H1 (cell line): ENCODE results near the gene OMA1. TPM values are rescaled to one million over a fixed set of nuclear protein-coding genes. Genes with fewer than 3 reads are reported as not detected.

Experiments used
- CTCF ChIA-PET: fragments of 300-600 bp; sonication (Branson Sonifier 250); formaldehyde crosslinking; loops from one replicate; lab custom pipeline; 2021; ENCODE audit not compliant: partially characterized antibody; lab: Charles Lee
- POLR2A ChIA-PET: fragments of 300-600 bp; sonication (Branson Sonifier 250); formaldehyde crosslinking; loops from one replicate; lab custom pipeline; 2021; ENCODE audit warnings: inconsistent platforms; ENCODE audit not compliant: partially characterized antibody; lab: Charles Lee
- DNase-seq, 2 experiments: peaks; one replicate each; pipeline versions ENCODE4 v3.0.0 to v3.0.0-alpha.2; 2010 to 2022; ENCODE audit warnings: low spot score in 2 of 2, low read depth in 1 of 2, mixed read lengths in 1 of 2
- FAIRE-seq: peaks from 2 replicates; lab custom pipeline; 2011; peaks lifted over from hg19 to GRCh38; lab: Jason Lieb, UNC
- H2AFZ ChIP-seq: 2 replicates; pipeline ENCODE4 v1.8.1; 2012; ENCODE audit warnings: low read length, inconsistent platforms
- H2AK5ac ChIP-seq: 2 replicates; pipeline ENCODE4 v1.6.1; 2013; ENCODE audit warnings: low read depth, low read length
- H2BK120ac ChIP-seq: replicated peaks from 2 replicates; pipeline ENCODE3; 2013; ENCODE audit warnings: low read depth, low read length, inconsistent platforms
- H2BK12ac ChIP-seq: 2 replicates; pipeline ENCODE4 v1.6.1; 2013; ENCODE audit warnings: low read depth, low read length
- H2BK15ac ChIP-seq: 2 replicates; pipeline ENCODE4 v1.6.1; 2013; ENCODE audit warnings: low read length
- H2BK20ac ChIP-seq: 2 replicates; pipeline ENCODE4 v1.6.1; 2013; ENCODE audit warnings: low read length
- H2BK5ac ChIP-seq: 2 replicates; pipeline ENCODE4 v1.6.1; 2013; ENCODE audit warnings: low read depth, low read length
- H3K14ac ChIP-seq: 2 replicates; pipeline ENCODE4 v1.6.1; 2013; ENCODE audit warnings: inconsistent platforms; ENCODE audit not compliant: insufficient read length
- H3K18ac ChIP-seq: 2 replicates; pipeline ENCODE4 v1.6.1; 2013; ENCODE audit warnings: low read length; ENCODE audit errors: extremely low read depth
- H3K23ac ChIP-seq: 2 replicates; pipeline ENCODE4 v1.6.1; 2013; ENCODE audit warnings: inconsistent platforms; ENCODE audit not compliant: insufficient read length
- H3K23me2 ChIP-seq: 2 replicates; pipeline ENCODE4 v1.6.1; 2013; ENCODE audit warnings: low read depth, low read length
- H3K27ac ChIP-seq: 2 replicates; pipeline ENCODE4 v1.6.1; 2011; ENCODE audit warnings: low read depth, low read length, inconsistent platforms
- H3K27me3 ChIP-seq, 4 experiments: replicated peaks in 1 of 4; 1 replicate in 1 of 4; 2 replicates in 3 of 4; pipeline versions ENCODE4 v1.6.1 to v1.8.1; 2011 to 2013; ENCODE audit warnings: low read length in 3 of 4, mild to moderate bottlenecking in 3 of 4, inconsistent platforms in 2 of 4, mixed read lengths in 2 of 4, moderate library complexity in 1 of 4; ENCODE audit not compliant: control insufficient read depth in 3 of 4, insufficient read depth in 3 of 4; ENCODE audit errors: extremely low read depth in 1 of 4
- H3K36me3 ChIP-seq, 4 experiments: 2 replicates each; pipeline versions ENCODE4 v1.6.1 to v1.8.1; 2011 to 2013; ENCODE audit warnings: mild to moderate bottlenecking in 4 of 4, low read length in 3 of 4, moderate library complexity in 2 of 4, control low read depth in 1 of 4, inconsistent platforms in 1 of 4; ENCODE audit not compliant: insufficient read depth in 4 of 4, control insufficient read depth in 2 of 4
- H3K4ac ChIP-seq: replicated peaks from 2 replicates; pipeline ENCODE3; 2013; ENCODE audit warnings: low read length, low read depth, mixed read lengths, inconsistent platforms; ENCODE audit not compliant: insufficient read length
- H3K4me1 ChIP-seq, 4 experiments: replicated peaks in 1 of 4; 1 replicate in 1 of 4; 2 replicates in 3 of 4; pipeline versions ENCODE4 v1.6.1 to v1.8.1; 2011 to 2013; ENCODE audit warnings: low read length in 3 of 4, inconsistent platforms in 2 of 4, mixed read lengths in 1 of 4; ENCODE audit not compliant: insufficient read depth in 4 of 4, control insufficient read depth in 3 of 4
- H3K4me2 ChIP-seq, 2 experiments: 2 replicates each; pipeline versions ENCODE4 v1.6.1 to v1.8.1; 2011 to 2013; ENCODE audit warnings: low read depth in 2 of 2, low read length in 2 of 2, control low read depth in 1 of 2, inconsistent platforms in 1 of 2, mild to moderate bottlenecking in 1 of 2; ENCODE audit not compliant: insufficient read depth in 1 of 2
- H3K4me3 ChIP-seq, 4 experiments: fragments of 200-600, 300-600 bp in 1 of 4; sonication (generic), shearing (Covaris generic), sonication (Bioruptor Twin) in 1 of 4; 2 replicates each; pipeline versions ENCODE4 v1.5.1 to v1.8.1; 2011 to 2016; ENCODE audit warnings: low read length in 4 of 4, low read depth in 3 of 4, control low read depth in 2 of 4, inconsistent platforms in 2 of 4, mild to moderate bottlenecking in 2 of 4, mixed read lengths in 1 of 4, moderate library complexity in 1 of 4; ENCODE audit not compliant: insufficient read depth in 2 of 4; ENCODE audit errors: extremely low read depth in 1 of 4
- H3K56ac ChIP-seq: replicated peaks from 2 replicates; pipeline ENCODE3; 2013; ENCODE audit warnings: low read depth, mild to moderate bottlenecking, mixed read lengths, low read length, inconsistent platforms; ENCODE audit not compliant: insufficient read length
- H3K79me1 ChIP-seq: 2 replicates; pipeline ENCODE4 v1.6.1; 2013; ENCODE audit warnings: low read depth, low read length, control low read depth
- H3K79me2 ChIP-seq, 2 experiments: 2 replicates each; pipeline versions ENCODE4 v1.6.1 to v1.8.1; 2012 to 2013; ENCODE audit warnings: low read length in 2 of 2, mild to moderate bottlenecking in 2 of 2, inconsistent platforms in 1 of 2; ENCODE audit not compliant: insufficient read depth in 2 of 2, control insufficient read depth in 1 of 2
- H3K9ac ChIP-seq, 4 experiments: replicated peaks in 1 of 4; 1 replicate in 1 of 4; 2 replicates in 3 of 4; pipeline versions ENCODE4 v1.6.1 to v1.8.1; 2011 to 2013; ENCODE audit warnings: low read depth in 3 of 4, low read length in 3 of 4, control low read depth in 2 of 4, mild to moderate bottlenecking in 2 of 4, moderate library complexity in 2 of 4, inconsistent platforms in 1 of 4; ENCODE audit errors: extremely low read depth in 1 of 4
- H3K9me3 ChIP-seq, 2 experiments: 2 replicates each; pipeline versions ENCODE4 v1.6.1 to v1.8.1; 2012 to 2013; ENCODE audit warnings: mild to moderate bottlenecking in 2 of 2, moderate library complexity in 2 of 2, control low read depth in 1 of 2, inconsistent platforms in 1 of 2, low read depth in 1 of 2, low read length in 1 of 2, mixed read lengths in 1 of 2; ENCODE audit not compliant: insufficient read depth in 2 of 2
- H4K20me1 ChIP-seq, 2 experiments: replicated peaks in 1 of 2; 2 replicates each; pipeline versions ENCODE3 to v1.8.1; 2011 to 2013; ENCODE audit warnings: inconsistent platforms in 2 of 2, low read length in 2 of 2, mild to moderate bottlenecking in 1 of 2; ENCODE audit not compliant: insufficient read depth in 2 of 2, control insufficient read depth in 1 of 2
- H4K5ac ChIP-seq: 2 replicates; pipeline ENCODE4 v1.6.1; 2013; ENCODE audit warnings: low read length, low read depth, mixed read lengths, inconsistent platforms; ENCODE audit not compliant: insufficient read length
- H4K8ac ChIP-seq: 2 replicates; pipeline ENCODE4 v1.8.0; 2013; ENCODE audit warnings: mild to moderate bottlenecking, moderate library complexity, low read length, inconsistent platforms; ENCODE audit not compliant: insufficient read depth; ENCODE audit errors: extremely low read depth
- H4K91ac ChIP-seq: replicated peaks from 2 replicates; pipeline ENCODE3; 2013; ENCODE audit warnings: low read length, mixed read lengths, inconsistent platforms; ENCODE audit not compliant: insufficient read length
- ASH2L ChIP-seq: fragments of 200-600, 300-600 bp; sonication (generic); IDR thresholded peaks from one replicate; pipeline ENCODE4 v1.7.1; 2017; ENCODE audit warnings: low read length
- CBX5 ChIP-seq: fragments of 300-800, 300-1000 bp; sonication (generic); IDR thresholded peaks from 2 replicates; pipeline ENCODE4 v1.7.1; 2016; ENCODE audit warnings: antibody characterized with exemption, low read length, low read depth
- EP300 ChIP-seq, 2 experiments: IDR thresholded peaks; 1 replicate in 1 of 2; 2 replicates in 1 of 2; pipeline ENCODE4 v1.6.1; 2011 to 2012; ENCODE audit warnings: low read depth in 2 of 2, low read length in 2 of 2, mild to moderate bottlenecking in 2 of 2, borderline replicate concordance in 1 of 2, inconsistent platforms in 1 of 2, moderate library complexity in 1 of 2
- KDM1A ChIP-seq: fragments of 200-600, 300-600 bp; sonication (generic); IDR thresholded peaks from 2 replicates; pipeline ENCODE4 v1.7.1; 2016; ENCODE audit warnings: mild to moderate bottlenecking, low read length, borderline replicate concordance
- RAD21 ChIP-seq, 2 experiments: IDR thresholded peaks in 1 of 2; conservative IDR thresholded peaks in 1 of 2; 2 replicates each; pipeline ENCODE4 v1.6.1; 2011; ENCODE audit warnings: low read depth in 2 of 2, low read length in 2 of 2, improper control_type of control experiment in 1 of 2, inconsistent platforms in 1 of 2, mild to moderate bottlenecking in 1 of 2, moderate library complexity in 1 of 2
- SIX5 ChIP-seq: IDR thresholded peaks from 2 replicates; pipeline ENCODE4 v1.6.1; 2011; ENCODE audit warnings: mild to moderate bottlenecking, low read depth, low read length
- SP1 ChIP-seq: IDR thresholded peaks from 2 replicates; pipeline ENCODE4 v1.6.1; 2011; ENCODE audit warnings: low read depth, low read length
- WGBS, 2 experiments: shearing (Covaris generic) in 1 of 2; methylation state at CpG; one replicate each; pipeline versions ENCODE4 v1.1.6 to v1.1.7; 2013 to 2015; ENCODE audit warnings: low lambda C conversion rate in 2 of 2, mixed read lengths in 2 of 2, inconsistent platforms in 1 of 2, low coverage in 1 of 2, missing lambda C conversion rate in 1 of 2; ENCODE audit not compliant: insufficient replicate concordance in 2 of 2, insufficient coverage in 1 of 2, insufficient read length in 1 of 2; ENCODE audit errors: extremely low coverage in 1 of 2, missing lambda C conversion rate in 1 of 2; 5-methylcytosine and 5-hydroxymethylcytosine counted together
- polyA plus RNA-seq, 7 experiments: library from polyadenylated mRNA; depleted of rRNA in 3 of 7; stranded (reverse) in 5 of 7; unstranded in 2 of 7; fragments of >200 nt in 5 of 7; fragments of 200-250 nt in 2 of 7; gene quantifications; 1 replicate in 5 of 7; 2 replicates in 1 of 7; 4 replicates in 1 of 7; pipeline versions ENCODE4 v1.2.1 to v1.2.3, GENCODE V29; 2011 to 2013; ENCODE audit warnings: missing spikeins in 2 of 7, mixed read lengths in 2 of 7
- total RNA-seq: library from RNA; stranded (reverse); fragmentation: NEBNext Ultra II Directional; extraction: Animal tissue kit (Norgen Biotek cat#: 25700); gene quantifications from 2 replicates; pipeline ENCODE4 v1.2.1, GENCODE V29; 2021

The OMA1 gene
- total and polyA plus RNA-seq, 2 of the 8 experiments (the other 6 are each of a cell fraction or from before 2014, with no cell fraction given) = 7.7 to 11.7 TPM

- H3K23ac ChIP-seq = no peak overlapping the region
- H3K9ac ChIP-seq = no peak overlapping the region
- H3K27ac ChIP-seq = no peak overlapping the region
- H3K9me3 ChIP-seq = no peaks in the 10 kb centered on the region
- H2BK12ac ChIP-seq = no peak overlapping the region
- H4K20me1 ChIP-seq = no peaks in the 10 kb centered on the region
- H3K14ac ChIP-seq = no peak overlapping the region
- no peak overlapping the region for H2AK5ac ChIP-seq
- FAIRE-seq = no peak
- no peak overlapping the region for H3K56ac ChIP-seq
- H3K4me3 ChIP-seq = no peak overlapping the region
- no peak for DNase-seq
- ChIA-PET POLR2A (no interaction called here), CTCF (interaction anchor here (1.1 to 1.6 kb wide), 4 partner anchors 8 to 125 kb away, joined by 3 read pairs; no protein-coding TSS in a partner anchor)
- H3K23me2 ChIP-seq = no peaks in the 10 kb centered on the region
- H2BK5ac ChIP-seq = no peak overlapping the region
- H3K4ac ChIP-seq = no peak overlapping the region
- no peaks in the 10 kb centered on the region for H3K27me3 ChIP-seq
- H2BK20ac ChIP-seq = no peak overlapping the region
- no peak overlapping the region for H4K8ac ChIP-seq
- no peak overlapping the region for H4K91ac ChIP-seq
- no peak overlapping the region for H3K18ac ChIP-seq
- no peak overlapping the region for H2BK120ac ChIP-seq
- WGBS, 2 experiments = 93% methylated on average over 3 of the region's 3 CpGs; no CpG with 5 or more reads in 1 of the 2 experiments
- TF ChIP-seq CBX5 (no peak), ASH2L (no peak), SIX5 (no peak), KDM1A (no peak), RAD21 (IDR thresholded peaks at IDR 0.05 in 1 of 2, conservative IDR thresholded peaks at IDR 0.05 in 1 of 2; ENCODE audit: low read depth in 2 of 2, low read length in 2 of 2) (no peak), EP300 (IDR thresholded peaks at IDR 0.05; ENCODE audit: borderline replicate concordance in 1 of 2, low read depth in 2 of 2, low read length in 2 of 2) (no peak), SP1 (no peak)
- no peaks in the 10 kb centered on the region for H3K4me1 ChIP-seq
- no peak overlapping the region for H3K4me2 ChIP-seq
- H3K36me3 ChIP-seq = no peaks in the 10 kb centered on the region
- no peak overlapping the region for H4K5ac ChIP-seq
- no peaks in the 10 kb centered on the region for H3K79me1 ChIP-seq
- no peak overlapping the region for H2BK15ac ChIP-seq
- no peak overlapping the region for H2AFZ ChIP-seq
- no peaks in the 10 kb centered on the region for H3K79me2 ChIP-seq
Measured at GRCh38 chr1:58528518-58528917, 18.0 kb downstream of the OMA1 start.
